GM19351 (cell line): ENCODE results near the gene SF3B4.
A peak's percentile ranks its signal among the peaks of the same experiment; 100 is the strongest.

Experiments
- ATAC-seq: cut with Tn5 transposase; IDR thresholded peaks from one replicate; pipeline ENCODE4 v1.9.1; 2021; ENCODE audit warnings: mild to moderate bottlenecking, moderate library complexity; ENCODE audit not compliant: unreplicated experiment

The SF3B4 gene

DNA sequence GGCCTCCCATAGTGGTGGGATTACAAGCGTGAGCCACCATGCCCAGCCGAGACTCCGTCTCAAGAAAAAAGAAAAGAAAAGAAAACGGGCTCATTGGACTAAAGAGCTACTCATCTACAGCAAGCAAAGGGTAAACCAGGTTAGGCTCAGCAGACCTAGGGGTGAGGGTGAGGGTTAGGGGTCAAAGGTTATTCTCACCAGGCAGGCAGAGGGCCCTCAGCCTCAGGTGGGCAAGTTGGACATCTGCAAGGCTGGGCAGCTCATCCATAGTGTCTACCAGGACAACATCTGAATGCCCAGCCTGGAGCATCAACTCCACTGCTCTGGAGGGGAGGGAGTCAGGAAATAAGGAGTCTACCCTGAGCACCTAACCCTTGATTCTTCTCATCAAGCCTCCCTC is 5.6 kb upstream of the SF3B4 start:
- ATAC-seq = no peak

DNA sequence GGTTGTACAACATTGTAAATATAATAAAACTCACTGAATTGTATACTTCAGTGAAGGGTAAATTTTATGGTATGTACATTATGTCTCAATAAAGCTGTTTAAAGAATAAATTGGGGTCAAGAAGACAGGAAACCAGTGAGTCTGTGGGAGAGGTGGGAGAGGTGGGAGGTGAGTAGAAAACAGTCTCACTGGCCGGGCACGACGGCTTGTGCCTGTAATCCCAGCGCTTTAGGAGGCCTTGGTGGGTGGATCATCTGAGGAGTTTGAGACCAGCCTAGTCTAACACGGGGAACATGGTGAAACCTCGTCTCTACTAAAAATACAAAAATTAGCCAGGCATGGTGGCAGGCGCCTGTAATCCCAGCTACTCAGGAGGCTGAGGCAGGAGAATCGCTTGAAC is 4.9 kb upstream of the SF3B4 start:
- no peak for ATAC-seq

- no peak for ATAC-seq
Observed at GRCh38 chr1:149931212-149931790, 3.7 kb upstream of the SF3B4 start.

- ATAC-seq = no peak
Observed at GRCh38 chr1:149929856-149930255, 2.3 kb upstream of the SF3B4 start.

DNA sequence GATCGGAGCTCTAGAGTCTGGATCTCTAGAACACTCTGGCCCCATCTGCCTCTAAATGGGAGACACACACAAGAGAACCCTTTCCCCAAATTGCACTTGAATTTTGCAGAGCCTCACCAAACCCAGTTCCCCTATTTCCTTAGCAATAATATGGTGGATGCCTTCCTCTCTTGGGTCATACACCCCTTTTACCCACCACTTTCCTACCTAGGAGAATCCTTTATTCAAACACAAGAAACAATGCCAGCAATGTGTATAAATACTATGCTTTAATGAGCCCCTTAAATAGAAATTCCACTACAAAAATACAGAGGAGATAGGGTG is 760 bp upstream of the SF3B4 start:
- no peak for ATAC-seq

GRCh38 chr1:149927056-149927562 is 494 bp downstream of the SF3B4 start:
- ATAC-seq = no peak

GRCh38 chr1:149926296-149926695 is 1.3 kb downstream of the SF3B4 start:
- ATAC-seq = no peak

DNA sequence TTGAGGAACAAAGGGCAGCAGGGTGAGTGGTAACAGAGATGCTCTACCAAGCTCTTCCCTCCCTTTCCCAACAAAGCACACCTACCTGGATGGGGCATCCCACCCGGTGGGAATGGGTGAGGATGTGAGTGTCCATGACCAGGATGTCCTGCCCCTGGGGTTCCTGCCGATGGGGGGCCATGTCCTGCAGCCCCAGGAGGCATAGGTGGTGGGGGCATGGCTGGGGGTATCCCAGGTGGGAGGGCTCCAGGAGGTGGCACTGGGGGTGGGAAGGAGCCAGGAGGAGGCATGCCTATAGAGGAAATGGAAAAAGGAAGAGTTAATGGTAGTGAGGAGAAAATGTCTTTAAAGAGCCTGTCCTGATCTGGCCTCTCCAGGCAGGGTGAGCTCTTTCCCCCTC is 1.9 kb downstream of the SF3B4 start:
- no peak for ATAC-seq

- ATAC-seq = no peak
Observed at GRCh38 chr1:149925345-149925744, 2.3 kb downstream of the SF3B4 start.

GRCh38 chr1:149923626-149924025 is 4.0 kb downstream of the SF3B4 start:
- no peak for ATAC-seq

- no peak for ATAC-seq
Observed at GRCh38 chr1:149917571-149918144, 9.9 kb downstream of the SF3B4 start, which contains the start of gene SV2A. TSS of gene SV2A (minus strand) at chr1:149917844. CDS start at chr1:149913840, 4,004 bp downstream.

- no peak for ATAC-seq
Observed at GRCh38 chr1:149916898-149917252, 10.7 kb downstream of the SF3B4 start.

DNA sequence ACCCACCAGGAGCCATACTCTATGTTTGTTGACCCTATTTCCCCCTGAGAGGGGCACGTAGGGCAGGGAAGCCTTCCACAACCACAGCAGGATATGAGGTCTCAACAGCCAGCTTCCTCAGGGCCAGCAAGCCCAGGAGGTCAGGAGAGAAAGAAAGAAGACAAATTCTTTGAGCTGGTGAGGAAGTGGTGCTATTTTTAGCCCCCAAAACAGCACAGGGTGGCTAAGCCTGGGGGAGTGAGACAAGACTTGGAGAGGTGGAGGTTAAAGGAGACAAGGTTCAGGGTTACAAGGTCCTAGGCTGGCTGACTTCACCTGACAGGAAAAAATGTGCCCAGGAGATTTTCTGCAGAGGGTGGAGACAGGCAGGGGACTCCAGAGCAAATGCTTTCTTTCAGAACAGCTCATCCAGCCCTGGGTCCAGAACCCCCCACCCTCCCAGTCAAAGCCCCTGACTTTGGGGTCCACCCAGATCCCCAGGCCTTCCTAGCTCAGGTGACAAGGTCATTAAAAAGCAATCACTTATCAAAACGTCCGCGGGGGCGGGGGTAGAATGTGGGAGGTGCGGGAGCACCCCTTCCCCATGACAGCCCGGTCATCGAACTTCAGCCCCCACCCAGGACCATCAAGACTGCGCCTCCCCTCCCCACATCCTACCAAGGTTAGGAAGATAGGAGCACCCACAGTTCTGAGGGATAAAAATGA is 11.3 kb downstream of the SF3B4 start:
- no peak for ATAC-seq

GRCh38 chr1:149915429-149916192 is 12.0 kb downstream of the SF3B4 start:
- no peak for ATAC-seq

DNA sequence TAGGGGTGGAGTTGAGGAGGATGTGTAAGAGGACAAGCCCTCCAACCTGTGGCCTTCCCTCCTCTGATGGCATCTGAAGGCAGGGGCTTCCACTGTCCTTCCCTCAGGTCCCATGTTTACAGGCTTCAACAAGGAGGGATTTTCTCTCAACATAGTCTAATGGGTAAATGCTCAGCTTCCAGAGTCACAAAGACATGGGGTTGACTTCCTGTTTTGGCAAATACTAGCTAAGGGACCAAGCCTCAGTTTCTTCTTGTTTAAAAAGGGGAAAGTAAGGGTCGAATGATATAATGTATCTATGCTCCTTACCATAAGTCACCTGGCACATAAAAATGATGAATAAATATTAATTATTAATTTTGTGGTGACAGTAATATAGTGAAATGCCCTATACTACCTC is 13.1 kb downstream of the SF3B4 start:
- no peak for ATAC-seq

GRCh38 chr1:149906570-149907075 is 21.0 kb downstream of the SF3B4 start:
- no peak for ATAC-seq

GRCh38 chr1:149903836-149904491 is 23.6 kb downstream of the SF3B4 start:
- no peak for ATAC-seq

- peak; percentile 86 for ATAC-seq
Observed at GRCh38 chr1:149899460-149900284, 27.9 kb downstream of the SF3B4 start, which contains the start of gene BOLA1. TSS of gene BOLA1 (plus strand) at chr1:149899568. CDS start at chr1:149900060, 492 bp downstream.

- ATAC-seq = no peak
Observed at GRCh38 chr1:149896575-149896974, 31.0 kb downstream of the SF3B4 start.

GRCh38 chr1:149888999-149889289 is 38.7 kb downstream of the SF3B4 start:
- ATAC-seq = no peak
